Neuronal stem cell (in vitro differentiated cells): ENCODE results near the gene DDB1.
A peak's percentile ranks its signal among the peaks of the same experiment; 100 is the strongest.

Experiments used
- DNase-seq: peaks from one replicate; pipeline ENCODE4 v3.0.0-alpha.2; 2013; ENCODE audit warnings: low spot score
- H2AFZ ChIP-seq: one replicate; pipeline ENCODE4 v1.6.1; 2013; ENCODE audit warnings: mild to moderate bottlenecking, low read length, inconsistent platforms
- H2AK5ac ChIP-seq: 2 replicates; pipeline ENCODE4 v1.6.1; 2013; ENCODE audit warnings: low read depth, mild to moderate bottlenecking, inconsistent platforms, low read length, moderate library complexity, mixed read lengths
- H2BK120ac ChIP-seq: 2 replicates; pipeline ENCODE4 v1.6.1; 2013; ENCODE audit warnings: low read depth, mild to moderate bottlenecking, inconsistent platforms, low read length, moderate library complexity, mixed read lengths
- H2BK12ac ChIP-seq: one replicate; pipeline ENCODE4 v1.6.1; 2013; ENCODE audit warnings: low read length, inconsistent platforms
- H2BK15ac ChIP-seq: 2 replicates; pipeline ENCODE4 v1.6.1; 2013; ENCODE audit warnings: mild to moderate bottlenecking, low read length, inconsistent platforms, mixed read lengths
- H2BK5ac ChIP-seq: one replicate; pipeline ENCODE4 v1.6.1; 2013; ENCODE audit warnings: inconsistent platforms, mild to moderate bottlenecking, low read length, moderate library complexity
- H3K14ac ChIP-seq: one replicate; pipeline ENCODE4 v1.6.1; 2013; ENCODE audit warnings: low read length, inconsistent platforms
- H3K18ac ChIP-seq: 2 replicates; pipeline ENCODE4 v1.6.1; 2013; ENCODE audit warnings: low read length, inconsistent platforms
- H3K23ac ChIP-seq: 2 replicates; pipeline ENCODE4 v1.6.1; 2013; ENCODE audit warnings: low read depth, mild to moderate bottlenecking, mixed read lengths, low read length, inconsistent platforms; ENCODE audit not compliant: poor library complexity
- H3K27ac ChIP-seq: replicated peaks from 3 replicates; pipeline ENCODE4 v1.5.1; 2013; ENCODE audit warnings: low read length, inconsistent platforms
- H3K27me3 ChIP-seq, 3 experiments: 2 replicates each; pipeline ENCODE4 v1.6.1; 2013; ENCODE audit warnings: low read length in 3 of 3, mild to moderate bottlenecking in 2 of 3, inconsistent platforms in 1 of 3, low read depth in 1 of 3, mixed read lengths in 1 of 3, moderate library complexity in 1 of 3; ENCODE audit not compliant: control insufficient read depth in 3 of 3, insufficient read depth in 3 of 3
- H3K36me3 ChIP-seq, 2 donors: replicated peaks in 1 of 2; 2 replicates each; pipeline ENCODE4 v1.6.1; 2013; ENCODE audit warnings: low read length in 2 of 2; ENCODE audit not compliant: control insufficient read depth in 2 of 2, insufficient read depth in 2 of 2
- H3K4ac ChIP-seq: 2 replicates; pipeline ENCODE4 v1.6.1; 2013; ENCODE audit warnings: inconsistent platforms, mild to moderate bottlenecking, low read length, moderate library complexity
- H3K4me1 ChIP-seq, 2 donors: 1 replicate in 1 of 2; 2 replicates in 1 of 2; pipeline ENCODE4 v1.6.1; 2013; ENCODE audit warnings: low read length in 2 of 2, low read depth in 1 of 2; ENCODE audit not compliant: control insufficient read depth in 2 of 2, insufficient read depth in 1 of 2
- H3K4me2 ChIP-seq: one replicate; pipeline ENCODE4 v1.6.1; 2013; ENCODE audit warnings: mild to moderate bottlenecking, low read length, inconsistent platforms; ENCODE audit not compliant: insufficient read depth, poor library complexity, severe bottlenecking
- H3K4me3 ChIP-seq, 2 donors: 2 replicates each; pipeline ENCODE4 v1.5.1; 2013; ENCODE audit warnings: low read length in 2 of 2, mild to moderate bottlenecking in 2 of 2, inconsistent platforms in 1 of 2, moderate library complexity in 1 of 2
- H3K79me1 ChIP-seq: one replicate; pipeline ENCODE4 v1.6.1; 2013; ENCODE audit warnings: low read depth, mild to moderate bottlenecking, inconsistent platforms, low read length, moderate library complexity
- H3K9ac ChIP-seq: one replicate; pipeline ENCODE4 v1.6.1; 2013; ENCODE audit warnings: mild to moderate bottlenecking, low read depth, low read length, inconsistent platforms; ENCODE audit not compliant: poor library complexity
- H3K9me3 ChIP-seq, 2 donors: replicated peaks in 1 of 2; 2 replicates each; pipeline versions ENCODE3 to v1.6.1; 2013; ENCODE audit warnings: low read length in 2 of 2, mild to moderate bottlenecking in 2 of 2, inconsistent platforms in 1 of 2, low read depth in 1 of 2, mixed read lengths in 1 of 2, moderate library complexity in 1 of 2; ENCODE audit not compliant: control insufficient read depth in 2 of 2, insufficient read depth in 1 of 2
- H4K8ac ChIP-seq: one replicate; pipeline ENCODE4 v1.6.1; 2013; ENCODE audit warnings: low read depth, mild to moderate bottlenecking, inconsistent platforms, low read length, moderate library complexity
- H4K91ac ChIP-seq: one replicate; pipeline ENCODE4 v1.6.1; 2013; ENCODE audit warnings: low read length, low read depth, mild to moderate bottlenecking, inconsistent platforms; ENCODE audit not compliant: poor library complexity
- WGBS, 2 donors: extraction: QIAGEN DNeasy Blood & Tissue Kit; methylation state at CpG; one replicate each; pipeline ENCODE4 v1.1.7; 2013; ENCODE audit warnings: missing lambda C conversion rate in 2 of 2, mixed read lengths in 1 of 2; ENCODE audit not compliant: insufficient read length in 2 of 2, insufficient replicate concordance in 1 of 2; ENCODE audit errors: extremely low coverage in 2 of 2; 5-methylcytosine and 5-hydroxymethylcytosine counted together

The DDB1 gene

DNA sequence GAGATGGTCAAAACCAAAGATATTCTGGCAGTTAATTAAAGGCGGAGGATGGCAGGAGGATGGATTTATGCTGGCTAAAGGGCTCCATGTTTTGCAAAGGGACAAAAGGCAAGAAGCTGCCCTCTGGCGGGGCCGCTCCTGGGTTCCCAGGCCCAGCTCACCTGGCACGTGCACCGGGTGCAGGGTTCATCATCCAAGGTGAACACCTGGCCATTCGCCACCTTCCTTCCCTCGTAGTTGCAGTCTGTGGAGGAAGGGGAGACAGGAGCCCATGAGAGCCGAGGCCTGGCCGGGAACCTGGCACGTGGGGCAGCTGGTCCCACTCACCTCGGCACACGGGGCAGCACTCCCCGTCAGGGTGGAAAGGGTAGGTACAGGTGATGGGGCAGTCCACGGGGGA lies 68.1 kb downstream of the DDB1 start:
- Histone ChIP-seq H3K79me1 (no peaks in the 10 kb centered on the region), H3K27ac (no peak overlapping the region), H3K9me3 (no peaks in the 10 kb centered on the region), H3K4me3 (no peak overlapping the region), H2AFZ (no peak overlapping the region), H3K4me1 (no peaks in the 10 kb centered on the region), H3K9ac (no peak overlapping the region), H2BK5ac (peak overlapping the region; percentile 1), H2BK15ac (no peak overlapping the region), H2AK5ac (no peak overlapping the region), H3K4me2 (no peak overlapping the region), H3K14ac (no peak overlapping the region), H4K91ac (no peak overlapping the region), H4K8ac (peak overlapping the region; percentile 74), H2BK120ac (no peak overlapping the region), H3K36me3 (peaks cover 0 to 23% of the 10 kb centered on the region in 2 donors), H3K23ac (peak overlapping the region; percentile 17), H3K18ac (no peak overlapping the region), H2BK12ac (no peak overlapping the region), H3K27me3 (no peaks in the 10 kb centered on the region), H3K4ac (no peak overlapping the region)
- no peak for DNase-seq
- WGBS, 2 donors, result no CpG with 5 or more reads among the region's 14 CpGs

GRCh38 chr11:61264371-61264770 lies 68.5 kb downstream of the DDB1 start:
- no peak overlapping the region for H3K18ac ChIP-seq
- no CpG with 5 or more reads among the region's 6 CpGs for WGBS, 2 donors
- peak overlapping the region in 1 of 2 donors; percentile 54 for H3K4me3 ChIP-seq

DNA sequence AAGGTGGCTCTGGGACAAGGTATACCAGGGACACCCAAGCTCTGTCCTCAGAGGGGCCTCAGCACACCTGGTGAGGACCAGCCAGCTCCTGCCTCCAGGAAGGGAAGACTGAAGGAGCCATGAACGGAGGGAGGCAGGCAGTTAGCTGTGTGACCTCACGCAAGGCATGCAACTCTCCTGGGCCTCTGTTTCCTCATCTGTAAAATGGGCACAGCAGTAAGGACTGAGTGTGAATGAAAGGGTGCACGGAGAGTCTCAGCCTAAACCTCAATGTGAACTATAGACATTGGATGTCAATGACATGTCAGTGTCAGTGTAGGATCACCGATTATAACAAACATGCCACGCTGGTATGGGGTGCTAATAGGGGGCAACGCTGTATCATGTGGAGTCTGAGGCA lies 73.5 kb downstream of the DDB1 start:
- no peak overlapping the region for H2AFZ ChIP-seq

More at GRCh38 chr11:61264371-61264770, 68.5 kb downstream of the DDB1 start:
- Histone ChIP-seq H3K4me2 (no peak overlapping the region), H3K14ac (no peak overlapping the region), H3K27me3 (no peaks in the 10 kb centered on the region), H4K91ac (no peak overlapping the region), H3K23ac (no peak overlapping the region), H4K8ac (no peak overlapping the region), H2AFZ (no peak overlapping the region), H3K79me1 (no peaks in the 10 kb centered on the region), H2BK120ac (no peak overlapping the region), H2BK5ac (no peak overlapping the region), H3K27ac (no peak overlapping the region), H3K36me3 (peaks cover 0 to 26% of the 10 kb centered on the region in 2 donors), H3K4me1 (no peaks in the 10 kb centered on the region), H3K4ac (no peak overlapping the region), H2BK12ac (no peak overlapping the region), H3K9ac (no peak overlapping the region), H2BK15ac (no peak overlapping the region), H3K9me3 (no peaks in the 10 kb centered on the region), H2AK5ac (no peak overlapping the region)
- DNase-seq, result no peak

GRCh38 chr11:61258546-61258945 lies 74.4 kb downstream of the DDB1 start:
- H3K4me1 ChIP-seq, result no peaks in the 10 kb centered on the region
- DNase-seq, result no peak
- H2BK5ac ChIP-seq, result no peak overlapping the region
- H3K4me3 ChIP-seq, result no peak overlapping the region
- no peaks in the 10 kb centered on the region for H3K79me1 ChIP-seq
- no peak overlapping the region for H3K4me2 ChIP-seq
- no peaks in the 10 kb centered on the region for H3K9me3 ChIP-seq
- H3K23ac ChIP-seq, result no peak overlapping the region
- no peak overlapping the region for H3K14ac ChIP-seq
- H2BK12ac ChIP-seq, result no peak overlapping the region
- H2BK15ac ChIP-seq, result no peak overlapping the region
- H2AFZ ChIP-seq, result no peak overlapping the region
- H3K27ac ChIP-seq, result no peak overlapping the region
- no peak overlapping the region for H3K9ac ChIP-seq
- no peak overlapping the region for H4K91ac ChIP-seq
- no peak overlapping the region for H3K4ac ChIP-seq
- H2AK5ac ChIP-seq, result no peak overlapping the region
- no peaks in the 10 kb centered on the region for H3K27me3 ChIP-seq
- no CpG with 5 or more reads among the region's 9 CpGs for WGBS, 2 donors
- H3K36me3 ChIP-seq, result peaks cover 0 to 27% of the 10 kb centered on the region in 2 donors
- H2BK120ac ChIP-seq, result no peak overlapping the region
- H3K18ac ChIP-seq, result no peak overlapping the region
- H4K8ac ChIP-seq, result no peak overlapping the region

More for the DNA sequence above, 73.5 kb downstream of the DDB1 start:
- no peak overlapping the region for H4K8ac ChIP-seq
- H3K4ac ChIP-seq, result no peak overlapping the region
- no peak overlapping the region for H4K91ac ChIP-seq
- H2BK12ac ChIP-seq, result no peak overlapping the region
- no peak overlapping the region for H2BK15ac ChIP-seq
- no peak overlapping the region for H3K4me2 ChIP-seq
- no peak overlapping the region for H2BK120ac ChIP-seq
- no peak overlapping the region for H3K9ac ChIP-seq
- no peak overlapping the region for H3K27ac ChIP-seq
- no peaks in the 10 kb centered on the region for H3K9me3 ChIP-seq
- H3K4me1 ChIP-seq, result no peaks in the 10 kb centered on the region
- H3K36me3 ChIP-seq, result peaks cover 0 to 30% of the 10 kb centered on the region in 2 donors
- H3K18ac ChIP-seq, result peak overlapping the region; percentile 35
- no peak overlapping the region for H2BK5ac ChIP-seq
- H3K4me3 ChIP-seq, result no peak overlapping the region
- H2AK5ac ChIP-seq, result no peak overlapping the region
- no CpG with 5 or more reads among the region's 6 CpGs for WGBS, 2 donors
- peak overlapping the region; percentile 75 for H3K14ac ChIP-seq
- H3K27me3 ChIP-seq, result no peaks in the 10 kb centered on the region
- no peak for DNase-seq
- H3K79me1 ChIP-seq, result no peaks in the 10 kb centered on the region
- peak overlapping the region; percentile 65 for H3K23ac ChIP-seq
